ENCODE data around the gene CACYBP.
A peak's percentile ranks its signal among the peaks of the same experiment; 100 is the strongest.

The CACYBP gene

GRCh38 chr1:174964261-174964971 is 35.3 kb upstream of the CACYBP start:
- Histone ChIP-seq H3K27ac (ENCODE audit: low read depth, low read length) (no peak overlapping the region), H3K9ac (ENCODE audit: low read depth, low read length) (no peak overlapping the region), H3K36me3 (ENCODE audit: control insufficient read depth, insufficient read depth, low read length) (peaks cover 65% of the 10 kb centered on the region), H3K4me1 (ENCODE audit: control insufficient read depth, insufficient read depth, low read length) (peaks cover 26% of the 10 kb centered on the region), H3K9me3 (ENCODE audit: control insufficient read depth, insufficient read depth, low read length) (no peaks in the 10 kb centered on the region), H3K27me3 (ENCODE audit: control insufficient read depth, insufficient read depth, low read length) (no peaks in the 10 kb centered on the region), H3K4me3 (ENCODE audit: low read depth, low read length) (no peak overlapping the region)

GRCh38 chr1:174964972-174965361 is 34.8 kb upstream of the CACYBP start:
- no peak overlapping the region for H3K4me3 ChIP-seq (ENCODE audit: low read depth, low read length)
- H3K4me1 ChIP-seq (ENCODE audit: control insufficient read depth, insufficient read depth, low read length) = peaks cover 24% of the 10 kb centered on the region
- no peaks in the 10 kb centered on the region for H3K9me3 ChIP-seq (ENCODE audit: control insufficient read depth, insufficient read depth, low read length)
- peaks cover 65% of the 10 kb centered on the region for H3K36me3 ChIP-seq (ENCODE audit: control insufficient read depth, insufficient read depth, low read length)
- no peaks in the 10 kb centered on the region for H3K27me3 ChIP-seq (ENCODE audit: control insufficient read depth, insufficient read depth, low read length)
- H3K9ac ChIP-seq (ENCODE audit: low read depth, low read length) = no peak overlapping the region
- H3K27ac ChIP-seq (ENCODE audit: low read depth, low read length) = peak overlapping the region; percentile 78

- Histone ChIP-seq H3K4me1 (ENCODE audit: control insufficient read depth, insufficient read depth, low read length) (peaks cover 19% of the 10 kb centered on the region), H3K36me3 (ENCODE audit: control insufficient read depth, insufficient read depth, low read length) (peaks cover 65% of the 10 kb centered on the region), H3K27ac (ENCODE audit: low read depth, low read length) (peak overlapping the region; percentile 78), H3K9ac (ENCODE audit: low read depth, low read length) (no peak overlapping the region), H3K27me3 (ENCODE audit: control insufficient read depth, insufficient read depth, low read length) (no peaks in the 10 kb centered on the region), H3K4me3 (ENCODE audit: low read depth, low read length) (no peak overlapping the region), H3K9me3 (ENCODE audit: control insufficient read depth, insufficient read depth, low read length) (no peaks in the 10 kb centered on the region)
Observed at GRCh38 chr1:174965362-174966007, 34.3 kb upstream of the CACYBP start.

- Histone ChIP-seq H3K9ac (ENCODE audit: low read depth, low read length) (no peak overlapping the region), H3K27ac (ENCODE audit: low read depth, low read length) (peak overlapping the region; percentile 78), H3K4me3 (ENCODE audit: low read depth, low read length) (no peak overlapping the region), H3K4me1 (ENCODE audit: control insufficient read depth, insufficient read depth, low read length) (peaks cover 17% of the 10 kb centered on the region), H3K27me3 (ENCODE audit: control insufficient read depth, insufficient read depth, low read length) (no peaks in the 10 kb centered on the region), H3K9me3 (ENCODE audit: control insufficient read depth, insufficient read depth, low read length) (no peaks in the 10 kb centered on the region), H3K36me3 (ENCODE audit: control insufficient read depth, insufficient read depth, low read length) (peaks cover 65% of the 10 kb centered on the region)
Observed at GRCh38 chr1:174966008-174966572, 33.7 kb upstream of the CACYBP start.

GRCh38 chr1:174967845-174968705 is 31.7 kb upstream of the CACYBP start:
- Histone ChIP-seq H3K27me3 (ENCODE audit: control insufficient read depth, insufficient read depth, low read length) (no peaks in the 10 kb centered on the region), H3K27ac (ENCODE audit: low read depth, low read length) (no peak overlapping the region), H3K4me1 (ENCODE audit: control insufficient read depth, insufficient read depth, low read length) (peaks cover 17% of the 10 kb centered on the region), H3K9ac (ENCODE audit: low read depth, low read length) (no peak overlapping the region), H3K36me3 (ENCODE audit: control insufficient read depth, insufficient read depth, low read length) (peaks cover 77% of the 10 kb centered on the region), H3K9me3 (ENCODE audit: control insufficient read depth, insufficient read depth, low read length) (no peaks in the 10 kb centered on the region), H3K4me3 (ENCODE audit: low read depth, low read length) (no peak overlapping the region)

GRCh38 chr1:174968750-174969244 is 30.9 kb upstream of the CACYBP start:
- H3K27me3 ChIP-seq (ENCODE audit: control insufficient read depth, insufficient read depth, low read length) = no peaks in the 10 kb centered on the region
- H3K9me3 ChIP-seq (ENCODE audit: control insufficient read depth, insufficient read depth, low read length) = no peaks in the 10 kb centered on the region
- peaks cover 17% of the 10 kb centered on the region for H3K4me1 ChIP-seq (ENCODE audit: control insufficient read depth, insufficient read depth, low read length)
- no peak overlapping the region for H3K4me3 ChIP-seq (ENCODE audit: low read depth, low read length)
- peaks cover 84% of the 10 kb centered on the region for H3K36me3 ChIP-seq (ENCODE audit: control insufficient read depth, insufficient read depth, low read length)
- H3K27ac ChIP-seq (ENCODE audit: low read depth, low read length) = no peak overlapping the region
- H3K9ac ChIP-seq (ENCODE audit: low read depth, low read length) = no peak overlapping the region

GRCh38 chr1:174969977-174970376 is 29.8 kb upstream of the CACYBP start:
- Histone ChIP-seq H3K27me3 (ENCODE audit: control insufficient read depth, insufficient read depth, low read length) (no peaks in the 10 kb centered on the region), H3K9ac (ENCODE audit: low read depth, low read length) (no peak overlapping the region), H3K27ac (ENCODE audit: low read depth, low read length) (no peak overlapping the region), H3K4me3 (ENCODE audit: low read depth, low read length) (no peak overlapping the region), H3K4me1 (ENCODE audit: control insufficient read depth, insufficient read depth, low read length) (peaks cover 10% of the 10 kb centered on the region; the same call in 1 of the 2 replicates), H3K9me3 (ENCODE audit: control insufficient read depth, insufficient read depth, low read length) (no peaks in the 10 kb centered on the region), H3K36me3 (ENCODE audit: control insufficient read depth, insufficient read depth, low read length) (peaks cover 83% of the 10 kb centered on the region)

- H3K4me1 ChIP-seq (ENCODE audit: control insufficient read depth, insufficient read depth, low read length) = no peaks in the 10 kb centered on the region
- H3K9me3 ChIP-seq (ENCODE audit: control insufficient read depth, insufficient read depth, low read length) = no peaks in the 10 kb centered on the region
- no peak overlapping the region for H3K9ac ChIP-seq (ENCODE audit: low read depth, low read length)
- no peaks in the 10 kb centered on the region for H3K27me3 ChIP-seq (ENCODE audit: control insufficient read depth, insufficient read depth, low read length)
- H3K27ac ChIP-seq (ENCODE audit: low read depth, low read length) = peak overlapping the region; percentile 14
- H3K4me3 ChIP-seq (ENCODE audit: low read depth, low read length) = no peak overlapping the region
- H3K36me3 ChIP-seq (ENCODE audit: control insufficient read depth, insufficient read depth, low read length) = peaks cover 90% of the 10 kb centered on the region
Observed at GRCh38 chr1:174971466-174971865, 28.3 kb upstream of the CACYBP start.

GRCh38 chr1:174971902-174972301 is 27.8 kb upstream of the CACYBP start:
- no peak overlapping the region for H3K4me3 ChIP-seq (ENCODE audit: low read depth, low read length)
- H3K9me3 ChIP-seq (ENCODE audit: control insufficient read depth, insufficient read depth, low read length) = no peaks in the 10 kb centered on the region
- no peaks in the 10 kb centered on the region for H3K27me3 ChIP-seq (ENCODE audit: control insufficient read depth, insufficient read depth, low read length)
- no peak overlapping the region for H3K9ac ChIP-seq (ENCODE audit: low read depth, low read length)
- H3K4me1 ChIP-seq (ENCODE audit: control insufficient read depth, insufficient read depth, low read length) = no peaks in the 10 kb centered on the region
- peaks cover 90% of the 10 kb centered on the region for H3K36me3 ChIP-seq (ENCODE audit: control insufficient read depth, insufficient read depth, low read length)
- peak overlapping the region; percentile 14 for H3K27ac ChIP-seq (ENCODE audit: low read depth, low read length)

GRCh38 chr1:174974711-174975119 is 25.0 kb upstream of the CACYBP start:
- Histone ChIP-seq H3K36me3 (ENCODE audit: control insufficient read depth, insufficient read depth, low read length) (peaks cover 96% of the 10 kb centered on the region), H3K4me1 (ENCODE audit: control insufficient read depth, insufficient read depth, low read length) (no peaks in the 10 kb centered on the region), H3K9me3 (ENCODE audit: control insufficient read depth, insufficient read depth, low read length) (no peaks in the 10 kb centered on the region), H3K4me3 (ENCODE audit: low read depth, low read length) (no peak overlapping the region), H3K27ac (ENCODE audit: low read depth, low read length) (no peak overlapping the region), H3K27me3 (ENCODE audit: control insufficient read depth, insufficient read depth, low read length) (no peaks in the 10 kb centered on the region), H3K9ac (ENCODE audit: low read depth, low read length) (no peak overlapping the region)

Measured in HUES48 (cell line).